Measurements from ENCODE around the gene CALCOCO1. TPM values are rescaled to one million over a fixed set of nuclear protein-coding genes. Genes with fewer than 3 reads are reported as not detected.

CALCOCO1 gene
- total and polyA plus RNA-seq, 2 of the 13 experiments (the other 11 are each of a cell fraction or from before 2014, with no cell fraction given): 7.7 to 47.7 TPM

GRCh38 chr12:53675701-53676607 lies 51.3 kb downstream of the CALCOCO1 start, which contains the start of gene ATP5MC2 (continued):
- no peak for TF ChIP-seq ELK4 (CRISPR knock-in tag; IDR thresholded peaks at IDR 0.05; ENCODE audit: borderline replicate concordance)
- TF ChIP-seq MZF1 (CRISPR knock-in tag; IDR thresholded peaks at IDR 0.05; ENCODE audit: borderline replicate concordance): 0 out of 2 replicates have a peak, but pooled peaks have one; percentile 68
- TF ChIP-seq GABPA (IDR thresholded peaks at IDR 0.05; ENCODE audit: low read depth, low read length): no peak
- TF ChIP-seq GABPA (CRISPR knock-in tag; IDR thresholded peaks at IDR 0.05; ENCODE audit: low read depth): peak; percentile 70
- no peak for TF ChIP-seq ATF5 (CRISPR knock-in tag; IDR thresholded peaks at IDR 0.05; ENCODE audit: low read depth)
- no peak for TF ChIP-seq SETDB1 (CRISPR knock-in tag; IDR thresholded peaks at IDR 0.05; ENCODE audit: borderline replicate concordance)
- peak; percentile 69; the same call in 1 of the 2 replicates for TF ChIP-seq FOXK1 (CRISPR knock-in tag; IDR thresholded peaks at IDR 0.05; ENCODE audit: borderline replicate concordance, low read depth)
- TF ChIP-seq HMG20B (CRISPR knock-in tag; conservative IDR thresholded peaks at IDR 0.05): no peak
- peak; percentile 96 for TF ChIP-seq IRF2 (CRISPR knock-in tag; IDR thresholded peaks at IDR 0.05)
- TF ChIP-seq NR2F2 (IDR thresholded peaks at IDR 0.05; ENCODE audit: borderline replicate concordance, low read depth): peak; percentile 38; the same call in 1 of the 2 replicates
- TF ChIP-seq GTF2F1 (IDR thresholded peaks at IDR 0.05; ENCODE audit: low read length): 0 out of 2 replicates have a peak, but pooled peaks have one; percentile 32
- peak; percentile 94; the same call in 1 of the 2 replicates for TF ChIP-seq BRCA1 (CRISPR knock-in tag; IDR thresholded peaks at IDR 0.05)
- TF ChIP-seq STAT5B (CRISPR knock-in tag; IDR thresholded peaks at IDR 0.05): no peak; the same call in 1 of the 2 replicates
- peak; percentile 74; the same call in 1 of the 2 replicates for TF ChIP-seq SNAPC4 (CRISPR knock-in tag; IDR thresholded peaks at IDR 0.05)
- peak; percentile 83 for TF ChIP-seq AHR (CRISPR knock-in tag; IDR thresholded peaks at IDR 0.05)
- TF ChIP-seq UBTF (CRISPR knock-in tag; IDR thresholded peaks at IDR 0.05): peak; percentile 83
- TF ChIP-seq ZZZ3 (CRISPR knock-in tag; IDR thresholded peaks at IDR 0.05; ENCODE audit: borderline replicate concordance): peak; percentile 70; the same call in 1 of the 2 replicates
- peak; percentile 91 for TF ChIP-seq ZNF501 (CRISPR knock-in tag; IDR thresholded peaks at IDR 0.05)
- TF ChIP-seq PRPF4 (IDR thresholded peaks at IDR 0.05; ENCODE audit: low read depth, low read length, poor library complexity, severe bottlenecking): no peak

All from HepG2 (cell line).